Astrocyte (in vitro differentiated cells and primary cell): ENCODE measurements around the gene SLC16A6. TPM values are rescaled to one million over a fixed set of nuclear protein-coding genes. Genes with fewer than 3 reads are reported as not detected.

ENCODE experiments used
- DNase-seq: peaks from one replicate; pipeline ENCODE4 v3.0.0-alpha.2; 2010; ENCODE audit warnings: low read depth
- FAIRE-seq: peaks from 2 replicates; lab custom pipeline; 2011; peaks lifted over from hg19 to GRCh38; lab: Jason Lieb, UNC
- H2AFZ ChIP-seq: 2 replicates; pipeline ENCODE4 v1.6.0; 2012; ENCODE audit warnings: low read depth, low read length, inconsistent platforms
- H3K27ac ChIP-seq: 2 replicates; pipeline ENCODE4 v1.5.1; 2011; ENCODE audit warnings: low read depth, low read length, inconsistent platforms
- H3K27me3 ChIP-seq: 2 replicates; pipeline ENCODE4 v1.6.0; 2011; ENCODE audit warnings: low read length, inconsistent platforms; ENCODE audit not compliant: insufficient read depth
- H3K36me3 ChIP-seq: 2 replicates; pipeline ENCODE4 v1.5.1; 2011; ENCODE audit warnings: low read length, inconsistent platforms; ENCODE audit not compliant: insufficient read depth
- H3K4me1 ChIP-seq: 2 replicates; pipeline ENCODE4 v1.5.1; 2011; ENCODE audit warnings: low read length, inconsistent platforms; ENCODE audit not compliant: insufficient read depth
- H3K4me2 ChIP-seq: 2 replicates; pipeline ENCODE4 v1.6.0; 2012; ENCODE audit warnings: low read length, inconsistent platforms
- H3K4me3 ChIP-seq: 2 replicates; pipeline ENCODE4 v1.5.1; 2011; ENCODE audit warnings: low read depth, mild to moderate bottlenecking, low read length, inconsistent platforms; ENCODE audit not compliant: insufficient read depth
- H3K79me2 ChIP-seq: 2 replicates; pipeline ENCODE4 v1.6.0; 2012; ENCODE audit warnings: mild to moderate bottlenecking, low read length, inconsistent platforms; ENCODE audit not compliant: insufficient read depth
- H3K9ac ChIP-seq: 2 replicates; pipeline ENCODE4 v1.6.0; 2012; ENCODE audit warnings: mild to moderate bottlenecking, low read length, inconsistent platforms
- H3K9me3 ChIP-seq: 2 replicates; pipeline ENCODE4 v1.5.1; 2012; ENCODE audit warnings: low read depth, mild to moderate bottlenecking, low read length, inconsistent platforms; ENCODE audit not compliant: insufficient read depth
- H4K20me1 ChIP-seq: 2 replicates; pipeline ENCODE4 v1.6.0; 2012; ENCODE audit warnings: low read length, inconsistent platforms; ENCODE audit not compliant: insufficient read depth
- H3K27ac Mint-ChIP-seq: one replicate; pipeline ENCODE4 v1.8.0; 2021; ENCODE audit warnings: mild to moderate bottlenecking, mixed read lengths; ENCODE audit not compliant: unreplicated experiment
- H3K27me3 Mint-ChIP-seq: one replicate; pipeline ENCODE4 v1.8.0; 2021; ENCODE audit warnings: low read depth, mixed read lengths; ENCODE audit not compliant: unreplicated experiment
- H3K36me3 Mint-ChIP-seq: one replicate; pipeline ENCODE4 v1.8.0; 2021; ENCODE audit warnings: low read depth, mixed read lengths; ENCODE audit not compliant: unreplicated experiment
- H3K4me1 Mint-ChIP-seq: one replicate; pipeline ENCODE4 v1.8.0; 2021; ENCODE audit warnings: low read depth, mixed read lengths; ENCODE audit not compliant: unreplicated experiment
- H3K4me3 Mint-ChIP-seq: one replicate; pipeline ENCODE4 v1.8.0; 2021; ENCODE audit warnings: mild to moderate bottlenecking, moderate library complexity, mixed read lengths; ENCODE audit not compliant: unreplicated experiment
- H3K9me3 Mint-ChIP-seq: one replicate; pipeline ENCODE4 v1.8.0; 2021; ENCODE audit warnings: mild to moderate bottlenecking, mixed read lengths; ENCODE audit not compliant: unreplicated experiment
- EZH2 ChIP-seq: IDR thresholded peaks from 2 replicates; pipeline ENCODE4 v1.6.1; 2012; ENCODE audit warnings: mild to moderate bottlenecking, low read length, inconsistent platforms; ENCODE audit not compliant: insufficient read depth
- total RNA-seq: library from RNA; stranded (reverse); gene quantifications from 2 replicates; pipeline ENCODE4 v1.2.1, GENCODE V29; 2021
- TF ChIP-seq, protein P1 (sequence below): IDR thresholded peaks from 2 replicates; pipeline ENCODE4 v1.5.1; 2011; ENCODE audit warnings: low read depth, mild to moderate bottlenecking, inconsistent platforms, low read length, moderate library complexity; ENCODE audit not compliant: insufficient read depth

Gene SLC16A6
- total RNA-seq, 1 donor from 2014 or later = 0.34 TPM

DNA sequence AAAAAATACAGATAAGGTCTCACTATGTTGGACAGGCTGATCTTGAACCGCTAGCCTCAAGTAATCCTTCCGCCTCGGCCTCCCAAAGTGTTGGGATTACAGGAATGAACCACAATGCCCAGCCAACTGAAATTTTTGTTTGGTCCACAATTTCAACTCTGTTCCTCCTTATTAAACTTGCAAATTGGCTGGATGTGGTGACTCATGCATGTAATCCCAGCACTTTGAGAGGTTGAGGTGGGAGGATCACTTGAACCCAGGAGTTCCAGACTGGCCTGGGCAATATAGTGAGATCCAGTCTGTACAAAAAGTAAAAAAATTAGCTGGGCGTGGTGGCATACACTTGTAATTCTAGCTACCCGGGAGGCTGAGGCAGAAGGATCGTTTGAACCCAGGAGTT, 13.8 kb upstream of the SLC16A6 start:
- Histone ChIP-seq H3K79me2 (no peaks in the 10 kb centered on the region), H3K27me3 (no peaks in the 10 kb centered on the region), H4K20me1 (no peaks in the 10 kb centered on the region), H3K9me3 (no peaks in the 10 kb centered on the region), H3K9ac (no peak overlapping the region), H2AFZ (no peak overlapping the region), H3K4me3 (no peak overlapping the region), H3K4me1 (peaks cover 9% of the 10 kb centered on the region), H3K4me2 (no peak overlapping the region), H3K27ac (no peak overlapping the region), H3K36me3 (no peaks in the 10 kb centered on the region)
- Mint-ChIP-seq H3K27me3 (peaks cover 7% of the 10 kb centered on the region), H3K9me3 (peaks cover 15% of the 10 kb centered on the region), H3K4me1 (no peaks in the 10 kb centered on the region), H3K36me3 (peaks cover 14% of the 10 kb centered on the region), H3K27ac (no peak overlapping the region), H3K4me3 (no peak overlapping the region)
- DNase-seq (no peak), FAIRE-seq (no peak)
- TF ChIP-seq EZH2 = no peak
- TF ChIP-seq, protein P1, sequence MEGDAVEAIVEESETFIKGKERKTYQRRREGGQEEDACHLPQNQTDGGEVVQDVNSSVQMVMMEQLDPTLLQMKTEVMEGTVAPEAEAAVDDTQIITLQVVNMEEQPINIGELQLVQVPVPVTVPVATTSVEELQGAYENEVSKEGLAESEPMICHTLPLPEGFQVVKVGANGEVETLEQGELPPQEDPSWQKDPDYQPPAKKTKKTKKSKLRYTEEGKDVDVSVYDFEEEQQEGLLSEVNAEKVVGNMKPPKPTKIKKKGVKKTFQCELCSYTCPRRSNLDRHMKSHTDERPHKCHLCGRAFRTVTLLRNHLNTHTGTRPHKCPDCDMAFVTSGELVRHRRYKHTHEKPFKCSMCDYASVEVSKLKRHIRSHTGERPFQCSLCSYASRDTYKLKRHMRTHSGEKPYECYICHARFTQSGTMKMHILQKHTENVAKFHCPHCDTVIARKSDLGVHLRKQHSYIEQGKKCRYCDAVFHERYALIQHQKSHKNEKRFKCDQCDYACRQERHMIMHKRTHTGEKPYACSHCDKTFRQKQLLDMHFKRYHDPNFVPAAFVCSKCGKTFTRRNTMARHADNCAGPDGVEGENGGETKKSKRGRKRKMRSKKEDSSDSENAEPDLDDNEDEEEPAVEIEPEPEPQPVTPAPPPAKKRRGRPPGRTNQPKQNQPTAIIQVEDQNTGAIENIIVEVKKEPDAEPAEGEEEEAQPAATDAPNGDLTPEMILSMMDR = no peak

DNA sequence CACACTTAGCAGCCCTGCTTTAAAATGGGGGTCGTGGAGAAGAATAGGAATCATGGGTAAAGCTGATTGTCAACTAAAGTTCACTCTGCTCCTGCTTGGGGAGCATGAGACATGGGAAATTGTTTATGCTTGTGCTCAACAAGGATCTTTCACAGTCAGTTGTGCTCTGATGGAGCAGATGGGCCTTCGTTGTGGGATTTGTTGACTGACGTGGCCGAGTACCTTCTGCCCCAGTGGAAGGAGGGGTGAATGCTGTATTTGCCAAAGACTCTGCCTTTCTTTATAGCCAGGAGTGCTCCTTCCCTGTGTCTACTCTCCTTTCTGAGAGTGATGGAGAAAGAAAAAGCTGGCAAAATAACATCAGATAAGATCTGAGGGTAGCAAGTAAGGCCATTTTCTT, 11.7 kb upstream of the SLC16A6 start:
- Histone ChIP-seq H3K4me1 (peaks cover 9% of the 10 kb centered on the region), H4K20me1 (no peaks in the 10 kb centered on the region), H3K27me3 (no peaks in the 10 kb centered on the region), H3K36me3 (no peaks in the 10 kb centered on the region), H2AFZ (peak overlapping the region; percentile 21), H3K9ac (no peak overlapping the region), H3K4me2 (peak overlapping the region; percentile 19), H3K79me2 (no peaks in the 10 kb centered on the region), H3K4me3 (no peak overlapping the region), H3K27ac (no peak overlapping the region), H3K9me3 (no peaks in the 10 kb centered on the region)
- no peak overlapping the region for H3K27ac Mint-ChIP-seq
- no peak overlapping the region for H3K4me3 Mint-ChIP-seq
- DNase-seq (no peak), FAIRE-seq (no peak)
- H3K9me3 Mint-ChIP-seq = peaks cover 10% of the 10 kb centered on the region
- H3K4me1 Mint-ChIP-seq = no peaks in the 10 kb centered on the region
- peaks cover 7% of the 10 kb centered on the region for H3K36me3 Mint-ChIP-seq
- peaks cover 7% of the 10 kb centered on the region for H3K27me3 Mint-ChIP-seq
- no peak for TF ChIP-seq EZH2
- TF ChIP-seq, protein P1 = no peak

DNA sequence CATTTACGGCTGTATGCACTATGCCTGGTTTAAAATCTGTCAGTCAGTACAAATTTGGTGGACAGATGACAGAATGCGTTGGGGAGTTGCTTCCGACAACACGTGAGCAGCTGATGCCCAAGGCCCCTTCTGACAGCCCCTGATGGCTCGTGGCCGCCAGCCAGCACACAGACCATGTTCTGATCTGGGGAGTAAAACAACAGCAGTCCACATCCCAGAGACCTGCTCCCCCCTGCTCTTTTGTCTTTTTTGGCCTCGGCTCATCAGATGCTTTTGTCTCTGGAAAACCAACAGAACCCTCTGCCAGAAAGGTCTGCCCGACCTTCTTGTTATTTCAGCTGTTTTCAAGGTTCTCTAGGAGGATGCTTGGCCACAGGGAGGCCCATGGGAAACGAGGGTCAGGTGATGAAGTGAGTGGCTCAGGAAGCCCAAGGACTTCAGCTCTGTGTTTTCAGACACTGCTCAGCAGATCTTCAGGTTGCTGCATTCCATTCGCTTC, 11.2 kb upstream of the SLC16A6 start:
- Histone ChIP-seq H3K36me3 (no peaks in the 10 kb centered on the region), H3K9ac (no peak overlapping the region), H4K20me1 (no peaks in the 10 kb centered on the region), H3K27ac (no peak overlapping the region), H3K4me3 (no peak overlapping the region), H2AFZ (peak overlapping the region; percentile 21), H3K4me2 (peak overlapping the region; percentile 19), H3K9me3 (no peaks in the 10 kb centered on the region), H3K79me2 (no peaks in the 10 kb centered on the region), H3K4me1 (peaks cover 9% of the 10 kb centered on the region), H3K27me3 (no peaks in the 10 kb centered on the region)
- Mint-ChIP-seq H3K4me3 (no peak overlapping the region), H3K27me3 (peaks cover 7% of the 10 kb centered on the region), H3K4me1 (no peaks in the 10 kb centered on the region), H3K27ac (no peak overlapping the region), H3K9me3 (peaks cover 8% of the 10 kb centered on the region), H3K36me3 (peaks cover 1% of the 10 kb centered on the region)
- peak; percentile 47 for DNase-seq
- no peak for FAIRE-seq
- TF ChIP-seq, protein P1 = no peak
- no peak for TF ChIP-seq EZH2
